Chondrocyte (in vitro differentiated cells): ENCODE data around the gene FAM168A. TPM values are rescaled to one million over a fixed set of nuclear protein-coding genes. Genes with fewer than 3 reads are reported as not detected.

ENCODE experiments used
- DNase-seq: peaks from one replicate; pipeline ENCODE4 v3.0.0; 2021; ENCODE audit warnings: mixed read lengths, low spot score
- H3K27ac Mint-ChIP-seq: one replicate; pipeline ENCODE4 v1.8.0; 2021; ENCODE audit warnings: mild to moderate bottlenecking, moderate library complexity, mixed read lengths; ENCODE audit not compliant: unreplicated experiment
- H3K27me3 Mint-ChIP-seq: 2 replicates; pipeline ENCODE4 v1.8.0; 2021; ENCODE audit warnings: low read depth, mixed read lengths
- H3K36me3 Mint-ChIP-seq: 2 replicates; pipeline ENCODE4 v1.8.0; 2021; ENCODE audit warnings: low read depth, mixed read lengths
- H3K4me1 Mint-ChIP-seq: 2 replicates; pipeline ENCODE4 v1.8.0; 2021; ENCODE audit warnings: low read depth, mild to moderate bottlenecking, mixed read lengths
- H3K4me3 Mint-ChIP-seq: one replicate; pipeline ENCODE4 v1.8.0; 2021; ENCODE audit warnings: mild to moderate bottlenecking, moderate library complexity, mixed read lengths; ENCODE audit not compliant: unreplicated experiment
- H3K9me3 Mint-ChIP-seq: 2 replicates; pipeline ENCODE4 v1.8.0; 2021; ENCODE audit warnings: low read depth, mixed read lengths
- total RNA-seq: library from RNA; stranded (reverse); gene quantifications from 3 replicates; pipeline ENCODE4 v1.2.1, GENCODE V29; 2021
- TF ChIP-seq, protein P1 (sequence below): fragments of 200-600 bp; sonication (generic); IDR thresholded peaks from 2 replicates; pipeline ENCODE4 v1.5.0; 2021; ENCODE audit warnings: antibody characterized with exemption, mild to moderate bottlenecking, moderate library complexity

FAM168A gene
- total RNA-seq, 1 donor from 2014 or later: 53.7 TPM

DNA sequence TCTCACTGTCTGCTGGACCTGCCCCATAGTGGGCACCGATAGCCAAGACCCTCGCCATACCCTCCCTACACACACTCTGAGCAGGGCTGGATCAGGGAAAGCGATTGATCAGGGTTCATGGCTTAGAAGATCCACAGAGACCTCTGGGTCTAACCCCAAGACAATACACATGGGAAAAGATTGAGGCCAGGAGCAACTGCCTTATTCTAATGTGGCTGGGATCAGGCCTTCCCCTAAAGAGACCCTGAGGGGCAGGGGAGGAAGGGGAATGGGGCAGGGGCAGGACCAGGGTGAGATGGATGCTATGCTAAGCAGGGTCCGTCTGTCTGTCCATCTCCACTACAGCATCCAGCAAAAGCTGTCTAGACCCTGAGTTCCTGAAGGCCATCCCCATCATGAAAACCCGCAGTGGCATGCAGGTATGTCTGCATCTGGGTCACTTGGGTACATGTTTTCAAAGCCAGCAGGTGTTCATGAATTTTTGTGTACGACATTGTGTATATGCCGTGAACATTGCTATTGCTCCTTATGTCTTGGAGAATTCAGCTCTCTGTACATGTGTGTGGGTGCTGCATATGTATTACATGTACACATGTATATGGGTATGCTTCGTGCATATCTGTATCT is 237.1 kb downstream of the FAM168A start:
- Mint-ChIP-seq H3K4me1 (peaks cover 4% of the 10 kb centered on the region), H3K27ac (no peak overlapping the region), H3K27me3 (no peaks in the 10 kb centered on the region), H3K36me3 (peaks cover 33% of the 10 kb centered on the region), H3K4me3 (no peak overlapping the region), H3K9me3 (no peaks in the 10 kb centered on the region)
- DNase-seq: no peak
- TF ChIP-seq, protein P1, sequence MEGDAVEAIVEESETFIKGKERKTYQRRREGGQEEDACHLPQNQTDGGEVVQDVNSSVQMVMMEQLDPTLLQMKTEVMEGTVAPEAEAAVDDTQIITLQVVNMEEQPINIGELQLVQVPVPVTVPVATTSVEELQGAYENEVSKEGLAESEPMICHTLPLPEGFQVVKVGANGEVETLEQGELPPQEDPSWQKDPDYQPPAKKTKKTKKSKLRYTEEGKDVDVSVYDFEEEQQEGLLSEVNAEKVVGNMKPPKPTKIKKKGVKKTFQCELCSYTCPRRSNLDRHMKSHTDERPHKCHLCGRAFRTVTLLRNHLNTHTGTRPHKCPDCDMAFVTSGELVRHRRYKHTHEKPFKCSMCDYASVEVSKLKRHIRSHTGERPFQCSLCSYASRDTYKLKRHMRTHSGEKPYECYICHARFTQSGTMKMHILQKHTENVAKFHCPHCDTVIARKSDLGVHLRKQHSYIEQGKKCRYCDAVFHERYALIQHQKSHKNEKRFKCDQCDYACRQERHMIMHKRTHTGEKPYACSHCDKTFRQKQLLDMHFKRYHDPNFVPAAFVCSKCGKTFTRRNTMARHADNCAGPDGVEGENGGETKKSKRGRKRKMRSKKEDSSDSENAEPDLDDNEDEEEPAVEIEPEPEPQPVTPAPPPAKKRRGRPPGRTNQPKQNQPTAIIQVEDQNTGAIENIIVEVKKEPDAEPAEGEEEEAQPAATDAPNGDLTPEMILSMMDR: peak; percentile 11

DNA sequence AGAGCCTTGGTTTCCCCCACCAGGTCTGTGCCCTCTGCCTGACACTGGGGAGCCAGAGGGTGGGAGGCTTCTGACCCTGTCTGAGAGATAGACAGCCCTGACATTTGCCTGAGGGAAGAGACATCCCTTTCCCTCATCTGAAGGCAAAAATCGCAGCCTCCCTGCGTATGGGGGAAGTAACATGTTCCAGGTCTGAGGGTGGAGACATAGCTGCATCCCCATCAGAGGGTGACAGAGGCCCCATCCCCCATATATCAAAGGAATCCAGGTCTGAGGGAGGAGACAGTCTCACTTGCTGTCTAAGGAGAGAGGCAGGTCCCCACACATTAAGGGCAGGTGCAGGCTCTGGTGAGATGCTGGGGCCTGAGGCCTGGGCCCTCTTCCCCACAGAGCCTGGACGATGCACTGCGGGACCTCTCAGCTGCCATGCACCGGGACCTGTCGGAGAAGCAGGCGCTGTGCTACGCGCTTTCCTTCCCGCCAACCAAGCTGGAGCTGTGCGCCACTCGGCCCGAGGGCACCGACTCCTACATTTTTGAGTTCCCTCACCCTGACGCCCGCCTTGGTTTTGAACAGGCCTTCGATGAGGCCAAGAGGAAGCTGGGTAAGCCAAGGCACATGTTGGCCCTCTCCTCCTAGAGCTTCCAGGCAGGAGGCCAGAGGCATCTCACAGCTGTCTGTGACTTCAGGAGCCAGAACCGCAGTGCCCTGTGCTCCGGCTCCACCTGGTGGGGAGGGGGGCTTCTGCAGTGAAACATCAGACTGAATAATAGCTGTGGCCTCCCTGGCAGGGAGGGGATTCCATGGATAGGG is 237.8 kb downstream of the FAM168A start:
- no peaks in the 10 kb centered on the region for H3K27me3 Mint-ChIP-seq
- H3K4me3 Mint-ChIP-seq: no peak overlapping the region
- DNase-seq: no peak
- no peak overlapping the region for H3K27ac Mint-ChIP-seq
- no peaks in the 10 kb centered on the region for H3K9me3 Mint-ChIP-seq
- H3K36me3 Mint-ChIP-seq: peaks cover 31% of the 10 kb centered on the region
- peaks cover 4% of the 10 kb centered on the region for H3K4me1 Mint-ChIP-seq
- TF ChIP-seq, protein P1: peak; percentile 69

DNA sequence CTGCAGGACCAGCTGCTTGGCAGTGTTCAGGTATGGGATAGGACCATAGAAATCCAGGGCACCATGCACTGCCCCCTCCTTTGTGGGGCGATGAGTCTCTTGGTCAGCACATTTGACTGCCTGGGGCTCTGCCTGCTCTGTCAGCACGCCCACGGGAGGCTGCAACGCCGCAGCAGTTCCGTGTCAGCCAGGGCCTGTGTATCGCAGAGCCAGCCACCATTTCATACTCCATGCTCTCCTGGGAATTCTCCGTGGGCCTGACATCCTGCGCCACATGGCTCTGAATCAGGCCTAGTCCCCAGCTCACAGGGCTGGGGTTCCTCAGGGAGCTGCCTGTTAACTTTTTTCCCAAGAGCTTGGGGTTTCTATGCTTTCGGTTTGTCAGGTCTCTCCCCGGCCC is 238.6 kb downstream of the FAM168A start:
- Mint-ChIP-seq H3K36me3 (peaks cover 37% of the 10 kb centered on the region), H3K4me1 (peaks cover 4% of the 10 kb centered on the region), H3K27ac (no peak overlapping the region), H3K27me3 (no peaks in the 10 kb centered on the region), H3K9me3 (no peaks in the 10 kb centered on the region), H3K4me3 (no peak overlapping the region)
- TF ChIP-seq, protein P1: no peak
- no peak for DNase-seq

DNA sequence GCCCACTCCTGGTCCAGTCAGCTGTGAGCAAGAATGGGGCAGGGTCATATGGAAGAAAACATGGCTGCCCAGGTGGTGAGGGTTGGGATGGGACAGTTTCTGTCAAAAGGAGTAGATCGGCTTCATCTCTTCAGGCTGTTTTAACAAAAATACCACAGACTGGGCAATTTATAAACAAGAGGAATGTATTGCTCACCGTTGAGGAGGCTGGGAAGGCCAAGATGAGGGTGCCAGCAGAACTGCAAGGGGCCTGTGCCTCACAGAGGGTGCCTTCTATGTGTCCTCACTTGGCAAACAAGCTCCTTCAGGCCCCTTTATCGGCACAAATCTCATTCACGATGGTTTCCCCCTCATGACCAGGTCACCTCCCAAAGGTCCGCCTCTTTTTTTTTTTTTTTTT is 239.8 kb downstream of the FAM168A start:
- no peaks in the 10 kb centered on the region for H3K27me3 Mint-ChIP-seq
- no peak overlapping the region for H3K27ac Mint-ChIP-seq
- H3K36me3 Mint-ChIP-seq: peaks cover 40% of the 10 kb centered on the region

More for the DNA sequence above, 239.8 kb downstream of the FAM168A start:
- TF ChIP-seq, protein P1: no peak
- H3K4me3 Mint-ChIP-seq: no peak overlapping the region
- H3K9me3 Mint-ChIP-seq: no peaks in the 10 kb centered on the region
- peaks cover 4% of the 10 kb centered on the region for H3K4me1 Mint-ChIP-seq
- no peak for DNase-seq
